ENCODE measurements around the gene AGMO.

The AGMO gene

GRCh38 chr7:15213093-15213492 is 348.7 kb downstream of the AGMO start:
- H3K4me3 ChIP-seq (ENCODE audit: insufficient read depth, low read length, poor library complexity, severe bottlenecking): no peak overlapping the region
- no peak overlapping the region for H3K27ac ChIP-seq (ENCODE audit: low read depth, low read length)
- H3K36me3 ChIP-seq (ENCODE audit: low read length): no peaks in the 10 kb centered on the region
- TF ChIP-seq CTCF (IDR thresholded peaks at IDR 0.05; ENCODE audit: insufficient read depth, low read length, poor library complexity, severe bottlenecking): no peak
- no peak for TF ChIP-seq EZH2phosphoT487 (conservative IDR thresholded peaks at IDR 0.05; ENCODE audit: low read length)
- H3F3A ChIP-seq (ENCODE audit: insufficient read depth): no peaks in the 10 kb centered on the region
- H3K9me3 ChIP-seq (ENCODE audit: insufficient read depth, low read length): no peaks in the 10 kb centered on the region
- H3K79me2 ChIP-seq (ENCODE audit: insufficient read depth, low read length): no peaks in the 10 kb centered on the region
- H4K20me1 ChIP-seq (ENCODE audit: low read depth, low read length): no peaks in the 10 kb centered on the region; the same call in 1 of the 2 replicates
- H3K9ac ChIP-seq (ENCODE audit: low read length): no peak overlapping the region
- no peaks in the 10 kb centered on the region for H3K27me3 ChIP-seq (ENCODE audit: low read length)
- no peaks in the 10 kb centered on the region for H3K9me2 ChIP-seq (replicated peaks; ENCODE audit: insufficient read depth, low read length)
- H2AFZ ChIP-seq (ENCODE audit: low read depth, low read length, severe bottlenecking): no peak overlapping the region
- H3K4me2 ChIP-seq (ENCODE audit: low read depth, low read length, poor library complexity, severe bottlenecking): no peak overlapping the region

DNA sequence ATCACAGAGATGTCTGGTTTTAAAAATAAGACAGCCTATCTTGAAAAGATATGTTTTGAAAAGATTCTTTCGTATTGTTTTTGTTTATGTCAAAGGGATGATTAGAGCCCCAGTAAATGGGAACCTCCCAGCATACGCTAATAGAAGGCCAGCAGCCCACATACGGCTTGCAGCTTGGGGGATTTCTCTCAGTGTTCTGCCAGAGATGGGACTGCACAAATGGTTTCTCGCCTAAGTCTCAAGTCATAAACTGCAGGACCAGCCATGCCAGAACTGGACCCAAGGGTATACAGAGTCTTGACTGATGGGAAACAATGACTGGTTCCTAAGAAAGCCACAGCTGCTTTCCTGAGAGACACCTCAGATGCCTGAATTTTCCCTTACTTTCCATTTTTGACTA is 352.4 kb downstream of the AGMO start:
- no peak for TF ChIP-seq EZH2phosphoT487 (conservative IDR thresholded peaks at IDR 0.05; ENCODE audit: low read length)
- no peak for TF ChIP-seq CTCF (IDR thresholded peaks at IDR 0.05; ENCODE audit: insufficient read depth, low read length, poor library complexity, severe bottlenecking)
- Histone ChIP-seq H3K36me3 (ENCODE audit: low read length) (no peaks in the 10 kb centered on the region), H3K4me3 (ENCODE audit: insufficient read depth, low read length, poor library complexity, severe bottlenecking) (no peak overlapping the region), H3K9ac (ENCODE audit: low read length) (no peak overlapping the region), H3K9me2 (replicated peaks; ENCODE audit: insufficient read depth, low read length) (no peaks in the 10 kb centered on the region), H4K20me1 (ENCODE audit: low read depth, low read length) (no peaks in the 10 kb centered on the region; the same call in 1 of the 2 replicates), H3K79me2 (ENCODE audit: insufficient read depth, low read length) (no peaks in the 10 kb centered on the region), H3K4me2 (ENCODE audit: low read depth, low read length, poor library complexity, severe bottlenecking) (no peak overlapping the region), H3K9me3 (ENCODE audit: insufficient read depth, low read length) (no peaks in the 10 kb centered on the region), H2AFZ (ENCODE audit: low read depth, low read length, severe bottlenecking) (no peak overlapping the region), H3F3A (ENCODE audit: insufficient read depth) (no peaks in the 10 kb centered on the region), H3K27ac (ENCODE audit: low read depth, low read length) (no peak overlapping the region), H3K27me3 (ENCODE audit: low read length) (no peaks in the 10 kb centered on the region)

- H2AFZ ChIP-seq (ENCODE audit: low read depth, low read length, severe bottlenecking): no peak overlapping the region
- H4K20me1 ChIP-seq (ENCODE audit: low read depth, low read length): no peaks in the 10 kb centered on the region; the same call in 1 of the 2 replicates
- H3K79me2 ChIP-seq (ENCODE audit: insufficient read depth, low read length): no peaks in the 10 kb centered on the region
- H3K9me2 ChIP-seq (replicated peaks; ENCODE audit: insufficient read depth, low read length): no peaks in the 10 kb centered on the region
- H3K9me3 ChIP-seq (ENCODE audit: insufficient read depth, low read length): no peaks in the 10 kb centered on the region
- no peaks in the 10 kb centered on the region for H3F3A ChIP-seq (ENCODE audit: insufficient read depth)
- no peak overlapping the region for H3K4me3 ChIP-seq (ENCODE audit: insufficient read depth, low read length, poor library complexity, severe bottlenecking)
- H3K27ac ChIP-seq (ENCODE audit: low read depth, low read length): no peak overlapping the region
- no peaks in the 10 kb centered on the region for H3K27me3 ChIP-seq (ENCODE audit: low read length)
- H3K9ac ChIP-seq (ENCODE audit: low read length): no peak overlapping the region
- TF ChIP-seq CTCF (IDR thresholded peaks at IDR 0.05; ENCODE audit: insufficient read depth, low read length, poor library complexity, severe bottlenecking) (no peak), EZH2phosphoT487 (conservative IDR thresholded peaks at IDR 0.05; ENCODE audit: low read length) (no peak)
- H3K36me3 ChIP-seq (ENCODE audit: low read length): no peaks in the 10 kb centered on the region
- no peak overlapping the region for H3K4me2 ChIP-seq (ENCODE audit: low read depth, low read length, poor library complexity, severe bottlenecking)
These were observed 357.4 kb downstream of the AGMO start for GRCh38 chr7:15204421-15204820.

Data from SU-DHL-6 (cell line).